ENCODE measurements around the gene PRODH2.

DNA sequence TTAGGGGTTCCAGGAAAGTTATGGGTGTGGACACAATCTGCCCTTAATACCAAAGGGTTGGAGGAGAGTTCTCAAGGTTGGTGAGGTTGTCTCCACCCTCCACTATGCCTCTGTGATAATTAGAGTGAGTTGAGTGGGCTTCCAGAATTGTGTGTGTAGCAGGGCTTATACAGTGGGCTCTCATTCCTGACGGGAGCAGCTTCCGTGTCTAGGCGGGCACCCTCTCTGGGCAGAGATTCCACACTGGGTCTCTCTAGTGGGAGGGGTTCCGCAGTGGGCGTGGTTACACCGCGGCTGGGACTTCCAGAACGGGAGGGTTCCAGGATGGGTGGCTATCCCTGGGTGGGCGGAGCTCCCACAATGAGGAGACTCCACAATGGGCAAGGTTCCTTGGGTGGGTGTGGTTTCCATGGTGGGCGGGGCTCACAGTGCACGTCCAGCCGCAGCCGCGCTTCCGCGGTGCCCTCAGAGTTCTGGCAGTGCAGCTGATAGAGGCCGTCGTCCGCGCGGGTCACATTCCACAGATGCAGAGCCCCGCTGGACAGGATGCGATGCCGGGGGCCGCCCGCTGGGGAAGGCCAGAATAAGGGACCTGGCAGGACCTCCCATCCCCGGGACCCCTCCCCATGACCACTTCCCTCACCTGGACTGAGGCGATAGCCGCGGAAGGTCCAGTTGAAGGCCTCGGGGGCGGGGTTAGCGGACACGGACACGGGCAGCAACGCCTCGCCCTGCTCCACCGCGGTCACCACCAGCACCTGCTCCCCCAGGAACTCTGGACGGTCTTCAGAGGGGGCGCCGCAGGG is 31.2 kb upstream of the PRODH2 start:
- TF ChIP-seq, protein P1, sequence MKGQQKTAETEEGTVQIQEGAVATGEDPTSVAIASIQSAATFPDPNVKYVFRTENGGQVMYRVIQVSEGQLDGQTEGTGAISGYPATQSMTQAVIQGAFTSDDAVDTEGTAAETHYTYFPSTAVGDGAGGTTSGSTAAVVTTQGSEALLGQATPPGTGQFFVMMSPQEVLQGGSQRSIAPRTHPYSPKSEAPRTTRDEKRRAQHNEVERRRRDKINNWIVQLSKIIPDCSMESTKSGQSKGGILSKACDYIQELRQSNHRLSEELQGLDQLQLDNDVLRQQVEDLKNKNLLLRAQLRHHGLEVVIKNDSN (IDR thresholded peaks at IDR 0.05; ENCODE audit: borderline replicate concordance, low read depth): no peak
- TF ChIP-seq EZH2phosphoT487 (IDR thresholded peaks at IDR 0.05; ENCODE audit: borderline replicate concordance, low read depth) (no peak), GABPA (IDR thresholded peaks at IDR 0.05; ENCODE audit: low read depth) (no peak), MXI1 (IDR thresholded peaks at IDR 0.05; ENCODE audit: low read depth, low read length) (no peak), GATA2 (CRISPR knock-in tag; IDR thresholded peaks at IDR 0.05) (no peak), ELF1 (IDR thresholded peaks at IDR 0.05) (no peak), SMC3 (IDR thresholded peaks at IDR 0.05; ENCODE audit: low read depth, low read length) (no peak)
- TF ChIP-seq, protein P2, sequence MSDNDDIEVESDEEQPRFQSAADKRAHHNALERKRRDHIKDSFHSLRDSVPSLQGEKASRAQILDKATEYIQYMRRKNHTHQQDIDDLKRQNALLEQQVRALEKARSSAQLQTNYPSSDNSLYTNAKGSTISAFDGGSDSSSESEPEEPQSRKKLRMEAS (IDR thresholded peaks at IDR 0.05; ENCODE audit: low read depth): no peak
- TF ChIP-seq, protein P3, sequence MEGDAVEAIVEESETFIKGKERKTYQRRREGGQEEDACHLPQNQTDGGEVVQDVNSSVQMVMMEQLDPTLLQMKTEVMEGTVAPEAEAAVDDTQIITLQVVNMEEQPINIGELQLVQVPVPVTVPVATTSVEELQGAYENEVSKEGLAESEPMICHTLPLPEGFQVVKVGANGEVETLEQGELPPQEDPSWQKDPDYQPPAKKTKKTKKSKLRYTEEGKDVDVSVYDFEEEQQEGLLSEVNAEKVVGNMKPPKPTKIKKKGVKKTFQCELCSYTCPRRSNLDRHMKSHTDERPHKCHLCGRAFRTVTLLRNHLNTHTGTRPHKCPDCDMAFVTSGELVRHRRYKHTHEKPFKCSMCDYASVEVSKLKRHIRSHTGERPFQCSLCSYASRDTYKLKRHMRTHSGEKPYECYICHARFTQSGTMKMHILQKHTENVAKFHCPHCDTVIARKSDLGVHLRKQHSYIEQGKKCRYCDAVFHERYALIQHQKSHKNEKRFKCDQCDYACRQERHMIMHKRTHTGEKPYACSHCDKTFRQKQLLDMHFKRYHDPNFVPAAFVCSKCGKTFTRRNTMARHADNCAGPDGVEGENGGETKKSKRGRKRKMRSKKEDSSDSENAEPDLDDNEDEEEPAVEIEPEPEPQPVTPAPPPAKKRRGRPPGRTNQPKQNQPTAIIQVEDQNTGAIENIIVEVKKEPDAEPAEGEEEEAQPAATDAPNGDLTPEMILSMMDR (IDR thresholded peaks at IDR 0.05): no peak

Data from SK-N-SH (cell line).